ENCODE results near the gene COA4.

COA4 gene

GRCh38 chr11:73856031-73856567 lies 20.5 kb downstream of the COA4 start:
- H3K27ac ChIP-seq (ENCODE audit: low read depth, low read length), result no peak overlapping the region
- peaks cover 5% of the 10 kb centered on the region; the same call in 1 of the 2 replicates for H3K36me3 ChIP-seq (ENCODE audit: low read length)
- H3F3A ChIP-seq (ENCODE audit: insufficient read depth), result no peaks in the 10 kb centered on the region
- no peaks in the 10 kb centered on the region for H3K9me3 ChIP-seq (ENCODE audit: insufficient read depth, low read length)
- H3K9ac ChIP-seq (ENCODE audit: low read length), result no peak overlapping the region
- no peaks in the 10 kb centered on the region for H3K27me3 ChIP-seq (ENCODE audit: low read length)
- H3K4me3 ChIP-seq (ENCODE audit: insufficient read depth, low read length, poor library complexity, severe bottlenecking), result no peak overlapping the region
- no peaks in the 10 kb centered on the region for H3K79me2 ChIP-seq (ENCODE audit: insufficient read depth, low read length)
- no peaks in the 10 kb centered on the region for H4K20me1 ChIP-seq (ENCODE audit: low read depth, low read length)
- H3K9me2 ChIP-seq (replicated peaks; ENCODE audit: insufficient read depth, low read length), result no peaks in the 10 kb centered on the region
- H3K4me2 ChIP-seq (ENCODE audit: low read depth, low read length, poor library complexity, severe bottlenecking), result no peak overlapping the region
- TF ChIP-seq CTCF (IDR thresholded peaks at IDR 0.05; ENCODE audit: insufficient read depth, low read length, poor library complexity, severe bottlenecking) (no peak), EZH2phosphoT487 (conservative IDR thresholded peaks at IDR 0.05; ENCODE audit: low read length) (no peak)
- no peak overlapping the region for H2AFZ ChIP-seq (ENCODE audit: low read depth, low read length, severe bottlenecking)

- TF ChIP-seq EZH2phosphoT487 (conservative IDR thresholded peaks at IDR 0.05; ENCODE audit: low read length) (no peak), CTCF (IDR thresholded peaks at IDR 0.05; ENCODE audit: insufficient read depth, low read length, poor library complexity, severe bottlenecking) (no peak)
- no peaks in the 10 kb centered on the region for H3K9me2 ChIP-seq (replicated peaks; ENCODE audit: insufficient read depth, low read length)
- no peak overlapping the region for H3K9ac ChIP-seq (ENCODE audit: low read length)
- no peaks in the 10 kb centered on the region for H3K79me2 ChIP-seq (ENCODE audit: insufficient read depth, low read length)
- no peaks in the 10 kb centered on the region for H3K27me3 ChIP-seq (ENCODE audit: low read length)
- no peak overlapping the region for H2AFZ ChIP-seq (ENCODE audit: low read depth, low read length, severe bottlenecking)
- no peaks in the 10 kb centered on the region for H4K20me1 ChIP-seq (ENCODE audit: low read depth, low read length)
- no peaks in the 10 kb centered on the region for H3F3A ChIP-seq (ENCODE audit: insufficient read depth)
- no peak overlapping the region for H3K27ac ChIP-seq (ENCODE audit: low read depth, low read length)
- no peak overlapping the region for H3K4me3 ChIP-seq (ENCODE audit: insufficient read depth, low read length, poor library complexity, severe bottlenecking)
- H3K9me3 ChIP-seq (ENCODE audit: insufficient read depth, low read length), result no peaks in the 10 kb centered on the region
- 0 out of 2 replicates have a peak, but pooled peaks cover 5% of the 10 kb centered on the region for H3K36me3 ChIP-seq (ENCODE audit: low read length)
- no peak overlapping the region for H3K4me2 ChIP-seq (ENCODE audit: low read depth, low read length, poor library complexity, severe bottlenecking)
Observed at GRCh38 chr11:73854680-73855079, 22.0 kb downstream of the COA4 start.

GRCh38 chr11:73852049-73852448 lies 24.6 kb downstream of the COA4 start:
- TF ChIP-seq EZH2phosphoT487 (conservative IDR thresholded peaks at IDR 0.05; ENCODE audit: low read length) (no peak), CTCF (IDR thresholded peaks at IDR 0.05; ENCODE audit: insufficient read depth, low read length, poor library complexity, severe bottlenecking) (no peak)
- Histone ChIP-seq H3K4me3 (ENCODE audit: insufficient read depth, low read length, poor library complexity, severe bottlenecking) (no peak overlapping the region), H2AFZ (ENCODE audit: low read depth, low read length, severe bottlenecking) (no peak overlapping the region), H3K9me3 (ENCODE audit: insufficient read depth, low read length) (no peaks in the 10 kb centered on the region), H3K36me3 (ENCODE audit: low read length) (0 out of 2 replicates have a peak, but pooled peaks cover 5% of the 10 kb centered on the region), H3K9ac (ENCODE audit: low read length) (no peak overlapping the region), H3K27ac (ENCODE audit: low read depth, low read length) (no peak overlapping the region), H4K20me1 (ENCODE audit: low read depth, low read length) (no peaks in the 10 kb centered on the region), H3K9me2 (replicated peaks; ENCODE audit: insufficient read depth, low read length) (no peaks in the 10 kb centered on the region), H3K4me2 (ENCODE audit: low read depth, low read length, poor library complexity, severe bottlenecking) (no peak overlapping the region), H3F3A (ENCODE audit: insufficient read depth) (no peaks in the 10 kb centered on the region), H3K79me2 (ENCODE audit: insufficient read depth, low read length) (no peaks in the 10 kb centered on the region), H3K27me3 (ENCODE audit: low read length) (no peaks in the 10 kb centered on the region)

Measured in SU-DHL-6 (cell line).